HCT116 (cell line): ENCODE results near the gene HMCN2. TPM values are rescaled to one million over a fixed set of nuclear protein-coding genes. Genes with fewer than 3 reads are reported as not detected.

Source experiments
- ATAC-seq: fragments of 200-7000 bp; cut with Tn5 transposase; 2 replicates; pipeline ENCODE4 v1.9.1; 2020; ENCODE audit warnings: mild to moderate bottlenecking, moderate library complexity
- BruUV-seq: library from RNA; stranded (reverse); fragments of 400-500 nt; replicated peaks from 2 replicates; lab custom pipeline; 2021; lab: Mats Ljungman, UMichigan
- CTCF ChIA-PET: fragments of 300-600 bp; sonication (Branson Sonifier 250); formaldehyde crosslinking; loops from one replicate; lab custom pipeline; 2021; ENCODE audit warnings: antibody characterized with exemption; lab: Charles Lee
- POLR2A ChIA-PET: fragments of 300-600, 350-600 bp; sonication (Branson Sonifier 250); formaldehyde crosslinking; loops from one replicate; lab custom pipeline; 2021; ENCODE audit warnings: antibody characterized with exemption; lab: Charles Lee
- RAD21 ChIA-PET, 2 experiments: fragments of 300-600 bp; sonication (Branson Sonifier 250); formaldehyde crosslinking; loops; one replicate each; lab custom pipeline; 2023; ENCODE audit warnings: low total read pairs in 2 of 2; ENCODE audit not compliant: uncharacterized antibody in 2 of 2, unreplicated experiment in 2 of 2, low non-redundant PET in 1 of 2; lab: Charles Lee
- DNase-seq: peaks from one replicate; pipeline ENCODE4 v3.0.0-alpha.2; 2010; ENCODE audit warnings: low read depth, low spot score
- H2AFZ ChIP-seq: fragments of 200-600 bp; shearing (Covaris generic), sonication (generic); 2 replicates; pipeline ENCODE4 v1.6.1; 2017; ENCODE audit warnings: low read depth, mixed run types, mixed read lengths, antibody characterized with exemption, low read length; ENCODE audit not compliant: poor library complexity, severe bottlenecking
- H3K27ac ChIP-seq: 2 replicates; pipeline ENCODE4 v1.5.1; 2012; ENCODE audit warnings: low read depth, low read length
- H3K27me3 ChIP-seq: fragments of 200-600 bp; sonication (generic); 2 replicates; pipeline ENCODE4 v1.6.1; 2016; ENCODE audit warnings: mixed run types, low read length, mixed read lengths; ENCODE audit not compliant: insufficient read depth
- H3K36me3 ChIP-seq, 2 experiments: fragments of 200-500 bp in 1 of 2; fragments of 200-600 bp in 1 of 2; sonication (Bioruptor generic) in 1 of 2; sonication (generic) in 1 of 2; 2 replicates each; pipeline versions ENCODE4 v1.5.1 to v1.6.1; 2014 to 2016; ENCODE audit warnings: low read length in 2 of 2, inconsistent platforms in 1 of 2, mixed read lengths in 1 of 2, mixed run types in 1 of 2; ENCODE audit not compliant: insufficient read depth in 2 of 2, control insufficient read depth in 1 of 2
- H3K4me1 ChIP-seq, 2 experiments: fragments of 200-600 bp in 1 of 2; sonication (generic) in 1 of 2; 2 replicates each; pipeline versions ENCODE4 v1.5.1 to v1.6.1; 2012 to 2017; ENCODE audit warnings: low read length in 2 of 2, inconsistent platforms in 1 of 2, mild to moderate bottlenecking in 1 of 2, mixed read lengths in 1 of 2, mixed run types in 1 of 2, moderate library complexity in 1 of 2; ENCODE audit not compliant: insufficient read depth in 2 of 2, control insufficient read depth in 1 of 2
- H3K4me2 ChIP-seq: fragments of 200-600 bp; sonication (generic); 2 replicates; pipeline ENCODE4 v1.6.1; 2017; ENCODE audit warnings: mixed run types, low read length, mixed read lengths
- H3K4me3 ChIP-seq, 2 experiments: fragments of 200-600 bp in 1 of 2; sonication (generic) in 1 of 2; replicated peaks in 1 of 2; 2 replicates each; pipeline ENCODE4 v1.5.1; 2011 to 2016; ENCODE audit warnings: low read length in 2 of 2, control low read depth in 1 of 2, low read depth in 1 of 2, mild to moderate bottlenecking in 1 of 2, mixed read lengths in 1 of 2, mixed run types in 1 of 2
- H3K79me2 ChIP-seq: fragments of 200-600 bp; sonication (generic); 2 replicates; pipeline ENCODE4 v1.6.1; 2017; ENCODE audit warnings: mild to moderate bottlenecking, mixed run types, low read length, moderate library complexity, mixed read lengths; ENCODE audit not compliant: insufficient read depth
- H3K9ac ChIP-seq: fragments of 200-600 bp; sonication (generic); 2 replicates; pipeline ENCODE4 v1.6.1; 2016; ENCODE audit warnings: low read length, mixed read lengths
- H3K9me2 ChIP-seq: fragments of 200-600 bp; sonication (generic), shearing (Covaris generic); 2 replicates; pipeline ENCODE4 v1.6.1; 2017; ENCODE audit warnings: mixed run types, mild to moderate bottlenecking, moderate library complexity; ENCODE audit not compliant: insufficient read depth
- H3K9me3 ChIP-seq, 2 experiments: fragments of 200-500 bp in 1 of 2; fragments of 200-600 bp in 1 of 2; sonication (Bioruptor generic) in 1 of 2; sonication (generic) in 1 of 2; 2 replicates each; pipeline ENCODE4 v1.6.1; 2014 to 2017; ENCODE audit warnings: low read length in 2 of 2, mixed read lengths in 2 of 2, inconsistent platforms in 1 of 2, low read depth in 1 of 2, mild to moderate bottlenecking in 1 of 2, mixed run types in 1 of 2, moderate library complexity in 1 of 2; ENCODE audit not compliant: control insufficient read depth in 1 of 2, insufficient read depth in 1 of 2
- H4K20me1 ChIP-seq: fragments of 200-600 bp; sonication (generic), shearing (Covaris generic); 2 replicates; pipeline ENCODE4 v1.6.1; 2017; ENCODE audit warnings: mixed run types, mild to moderate bottlenecking, moderate library complexity; ENCODE audit not compliant: insufficient read depth
- ATF3 ChIP-seq: IDR thresholded peaks from 2 replicates; pipeline ENCODE4 v1.6.1; 2012
- CBX3 ChIP-seq: IDR thresholded peaks from 2 replicates; pipeline ENCODE4 v1.6.1; 2012; ENCODE audit warnings: low read depth
- CEBPB ChIP-seq: IDR thresholded peaks from 2 replicates; pipeline ENCODE4 v1.6.1; 2012; ENCODE audit warnings: low read depth
- CTCF ChIP-seq, 3 experiments: fragments of 200-600 bp in 1 of 3; sonication (generic) in 1 of 3; IDR thresholded peaks in 2 of 3; conservative IDR thresholded peaks in 1 of 3; 2 replicates each; pipeline ENCODE4 v1.5.1; 2012 to 2017; ENCODE audit warnings: low read depth in 2 of 3, low read length in 2 of 3, antibody characterized with exemption in 1 of 3, borderline replicate concordance in 1 of 3, control low read depth in 1 of 3, mild to moderate bottlenecking in 1 of 3, mixed read lengths in 1 of 3, mixed run types in 1 of 3, moderate library complexity in 1 of 3; ENCODE audit not compliant: insufficient read depth in 1 of 3
- EGR1 ChIP-seq: IDR thresholded peaks from 2 replicates; pipeline ENCODE4 v1.6.1; 2012; ENCODE audit warnings: low read depth
- ELF1 ChIP-seq: IDR thresholded peaks from 2 replicates; pipeline ENCODE4 v1.6.1; 2012; ENCODE audit warnings: low read depth, borderline replicate concordance
- EZH2 ChIP-seq: fragments of 200-600 bp; sonication (generic); IDR thresholded peaks from 2 replicates; pipeline ENCODE4 v1.6.1; 2017; ENCODE audit warnings: antibody characterized with exemption, mixed run types
- EZH2phosphoT487 ChIP-seq: fragments of 200-600 bp; IDR thresholded peaks from 2 replicates; pipeline ENCODE4 v1.6.1; 2018; ENCODE audit warnings: antibody characterized with exemption, borderline replicate concordance
- FOSL1 ChIP-seq: IDR thresholded peaks from 2 replicates; pipeline ENCODE4 v1.6.1; 2012; ENCODE audit warnings: low read depth
- MAX ChIP-seq: IDR thresholded peaks from 2 replicates; pipeline ENCODE4 v1.6.1; 2012
- POLR2A ChIP-seq: IDR thresholded peaks from 2 replicates; pipeline ENCODE4 v1.7.0; 2011; ENCODE audit warnings: borderline replicate concordance; ENCODE audit not compliant: insufficient read depth, insufficient read length; ENCODE audit errors: extremely low read depth
- RAD21 ChIP-seq: IDR thresholded peaks from 2 replicates; pipeline ENCODE4 v1.6.1; 2012; ENCODE audit warnings: low read depth, mild to moderate bottlenecking
- SIN3A ChIP-seq: IDR thresholded peaks from 2 replicates; pipeline ENCODE4 v1.6.1; 2012; ENCODE audit warnings: low read depth
- SP1 ChIP-seq: IDR thresholded peaks from 2 replicates; pipeline ENCODE4 v1.6.1; 2012; ENCODE audit warnings: low read depth
- TCF7L2 ChIP-seq: IDR thresholded peaks from 2 replicates; pipeline ENCODE4 v1.7.0; 2011; ENCODE audit warnings: borderline replicate concordance, inconsistent platforms; ENCODE audit not compliant: insufficient read depth, insufficient read length; ENCODE audit errors: extremely low read depth
- YY1 ChIP-seq: IDR thresholded peaks from 2 replicates; pipeline ENCODE4 v1.6.1; 2011; ENCODE audit warnings: low read length, low read depth, moderate library complexity, mild to moderate bottlenecking; ENCODE audit not compliant: insufficient replicate concordance; ENCODE audit errors: extremely low read depth
- ZBTB33 ChIP-seq: IDR thresholded peaks from 2 replicates; pipeline ENCODE4 v1.6.1; 2011; ENCODE audit warnings: mild to moderate bottlenecking, low read length, moderate library complexity; ENCODE audit not compliant: insufficient replicate concordance; ENCODE audit errors: extremely low read depth
- ZFX ChIP-seq: fragments of 450-650 bp; IDR thresholded peaks from 2 replicates; pipeline ENCODE4 v1.6.1; 2017
- ZNF274 ChIP-seq: fragments of 200-500 bp; sonication (Bioruptor generic); IDR thresholded peaks from 2 replicates; pipeline ENCODE4 v1.6.1; 2014; ENCODE audit warnings: mild to moderate bottlenecking, low read depth, low read length, inconsistent platforms
- intact Hi-C: fragments of 100-400 bp; cut with micrococcal nuclease; formaldehyde crosslinking; loops from 2 replicates; pipeline ENCODE4 v1.10.0; 2022
- total RNA-seq: library from RNA; stranded (reverse); gene quantifications from one replicate; pipeline ENCODE4 v1.2.1, GENCODE V29; 2021; ENCODE audit not compliant: unreplicated experiment

The HMCN2 gene
- total RNA-seq, 1 experiment from 2014 or later: 0.22 TPM

GRCh38 chr9:130292106-130292505 is 26.5 kb downstream of the HMCN2 start:
- POLR2A ChIA-PET: no interaction called here
- no TSS peak for BruUV-seq
- H3K27ac ChIP-seq: no peak overlapping the region
- DNase-seq: no peak
- no peak for TF ChIP-seq MAX
- TF ChIP-seq YY1: no peak
- no peak for TF ChIP-seq RAD21
- TF ChIP-seq TCF7L2: no peak
- TF ChIP-seq EGR1: no peak
- TF ChIP-seq, all 23 proteins: peak for 0
- ATAC-seq: no peak
- no peaks in the 10 kb centered on the region for H3K4me1 ChIP-seq
- H2AFZ ChIP-seq: no peak overlapping the region
- no peak overlapping the region for H3K4me3 ChIP-seq
- intact Hi-C loops: no loop called here
- no peaks in the 10 kb centered on the region for H3K79me2 ChIP-seq
- no peaks in the 10 kb centered on the region for H3K36me3 ChIP-seq
- H3K9me3 ChIP-seq: no peaks in the 10 kb centered on the region
- H3K9ac ChIP-seq: no peak overlapping the region
- ChIA-PET RAD21 (no interaction called here), CTCF (no interaction called here)
- no peaks in the 10 kb centered on the region for H4K20me1 ChIP-seq
- H3K9me2 ChIP-seq: no peaks in the 10 kb centered on the region
- peaks cover 76% of the 10 kb centered on the region for H3K27me3 ChIP-seq
- no peak overlapping the region for H3K4me2 ChIP-seq

- H3K36me3 ChIP-seq: no peaks in the 10 kb centered on the region
- H3K27me3 ChIP-seq: peaks cover 59% of the 10 kb centered on the region
- no peak overlapping the region for H3K27ac ChIP-seq
- H3K9ac ChIP-seq: no peak overlapping the region
- CTCF ChIA-PET: no interaction called here
- no peaks in the 10 kb centered on the region for H3K9me3 ChIP-seq
- intact Hi-C loops: no loop called here
- BruUV-seq: no TSS peak
- no peaks in the 10 kb centered on the region for H4K20me1 ChIP-seq
- no peak overlapping the region for H2AFZ ChIP-seq
- H3K79me2 ChIP-seq: no peaks in the 10 kb centered on the region
- no peaks in the 10 kb centered on the region for H3K9me2 ChIP-seq
- DNase-seq: no peak
- no peak for ATAC-seq
- POLR2A ChIA-PET: no interaction called here
- no peak overlapping the region for H3K4me3 ChIP-seq
- no peak overlapping the region for H3K4me2 ChIP-seq
- H3K4me1 ChIP-seq: no peaks in the 10 kb centered on the region
- RAD21 ChIA-PET: no interaction called here
- TF ChIP-seq FOSL1: no peak
- no peak for TF ChIP-seq SIN3A
- TF ChIP-seq SP1: no peak
- TF ChIP-seq ZFX: no peak
- TF ChIP-seq YY1: no peak
- TF ChIP-seq POLR2A: no peak
- no peak for TF ChIP-seq ZBTB33
- no peak for TF ChIP-seq RAD21
- TF ChIP-seq ZNF274: no peak
- TF ChIP-seq ATF3: no peak
- no peak for TF ChIP-seq CEBPB
- no peak for TF ChIP-seq EZH2phosphoT487
- no peak for TF ChIP-seq CTCF (IDR thresholded peaks at IDR 0.05 in 2 of 3, conservative IDR thresholded peaks at IDR 0.05 in 1 of 3; ENCODE audit: borderline replicate concordance in 1 of 3, insufficient read depth in 1 of 3, low read depth in 2 of 3, low read length in 2 of 3)
- TF ChIP-seq EZH2: no peak
- TF ChIP-seq ELF1: no peak
- no peak for TF ChIP-seq CBX3
Observed at GRCh38 chr9:130294664-130295063, 29.1 kb downstream of the HMCN2 start.
